Vagina (tissue), 2 donors: Measurements from ENCODE around the gene SLC25A10.

Source experiments
- POLR2A ChIP-seq, 2 donors: fragments of 450-650 bp; IDR thresholded peaks; one replicate each; pipeline ENCODE4 v1.6.1; 2017; ENCODE audit warnings: antibody characterized with exemption in 2 of 2, mild to moderate bottlenecking in 2 of 2, moderate library complexity in 2 of 2
- POLR2AphosphoS5 ChIP-seq, 2 donors: sonication (generic); formaldehyde crosslinking; IDR thresholded peaks; one replicate each; pipeline ENCODE4 v1.9.0; 2017; ENCODE audit warnings: antibody characterized with exemption in 2 of 2, mild to moderate bottlenecking in 2 of 2, low read depth in 1 of 2; ENCODE audit not compliant: insufficient read depth in 1 of 2
- TF ChIP-seq, protein P1 (sequence below), 3 experiments: fragments of 450-650 bp in 2 of 3; fragments of 200-600 bp in 1 of 3; sonication (generic) in 1 of 3; IDR thresholded peaks; one replicate each; pipeline ENCODE4 v1.5.1; 2017 to 2019; ENCODE audit warnings: antibody characterized with exemption in 3 of 3, mild to moderate bottlenecking in 2 of 3, moderate library complexity in 2 of 3

DNA sequence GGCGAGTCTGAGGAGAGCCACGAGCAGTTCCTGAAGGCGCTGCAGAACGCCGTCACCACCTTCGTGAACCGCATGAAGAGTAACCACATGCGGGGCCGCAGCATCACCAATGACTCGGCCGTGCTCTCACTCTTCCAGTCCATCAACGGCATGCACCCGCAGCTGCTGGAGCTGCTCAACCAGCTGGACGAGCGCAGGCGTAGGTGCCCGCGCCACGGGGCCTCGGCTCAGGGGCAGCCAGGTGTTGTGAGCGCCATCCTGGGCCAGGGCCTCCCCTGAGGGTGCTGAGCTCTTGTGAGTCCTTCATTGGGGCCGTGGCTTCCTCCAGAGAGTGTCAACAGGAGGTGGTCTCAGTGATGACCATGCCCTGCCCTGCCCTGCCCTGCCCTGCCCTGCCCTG, 16.3 kb upstream of the SLC25A10 start:
- TF ChIP-seq POLR2A (IDR thresholded peaks at IDR 0.05) (no peak), POLR2AphosphoS5 (IDR thresholded peaks at IDR 0.05; ENCODE audit: insufficient read depth in 1 of 2, low read depth in 1 of 2) (no peak)
- TF ChIP-seq, protein P1, sequence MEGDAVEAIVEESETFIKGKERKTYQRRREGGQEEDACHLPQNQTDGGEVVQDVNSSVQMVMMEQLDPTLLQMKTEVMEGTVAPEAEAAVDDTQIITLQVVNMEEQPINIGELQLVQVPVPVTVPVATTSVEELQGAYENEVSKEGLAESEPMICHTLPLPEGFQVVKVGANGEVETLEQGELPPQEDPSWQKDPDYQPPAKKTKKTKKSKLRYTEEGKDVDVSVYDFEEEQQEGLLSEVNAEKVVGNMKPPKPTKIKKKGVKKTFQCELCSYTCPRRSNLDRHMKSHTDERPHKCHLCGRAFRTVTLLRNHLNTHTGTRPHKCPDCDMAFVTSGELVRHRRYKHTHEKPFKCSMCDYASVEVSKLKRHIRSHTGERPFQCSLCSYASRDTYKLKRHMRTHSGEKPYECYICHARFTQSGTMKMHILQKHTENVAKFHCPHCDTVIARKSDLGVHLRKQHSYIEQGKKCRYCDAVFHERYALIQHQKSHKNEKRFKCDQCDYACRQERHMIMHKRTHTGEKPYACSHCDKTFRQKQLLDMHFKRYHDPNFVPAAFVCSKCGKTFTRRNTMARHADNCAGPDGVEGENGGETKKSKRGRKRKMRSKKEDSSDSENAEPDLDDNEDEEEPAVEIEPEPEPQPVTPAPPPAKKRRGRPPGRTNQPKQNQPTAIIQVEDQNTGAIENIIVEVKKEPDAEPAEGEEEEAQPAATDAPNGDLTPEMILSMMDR (IDR thresholded peaks at IDR 0.05) = no peak
